ENCODE data around the gene ETV1. TPM values are rescaled to one million over a fixed set of nuclear protein-coding genes. Genes with fewer than 3 reads are reported as not detected.

ETV1 gene
- not detected in 2 replicates for total RNA-seq

DNA sequence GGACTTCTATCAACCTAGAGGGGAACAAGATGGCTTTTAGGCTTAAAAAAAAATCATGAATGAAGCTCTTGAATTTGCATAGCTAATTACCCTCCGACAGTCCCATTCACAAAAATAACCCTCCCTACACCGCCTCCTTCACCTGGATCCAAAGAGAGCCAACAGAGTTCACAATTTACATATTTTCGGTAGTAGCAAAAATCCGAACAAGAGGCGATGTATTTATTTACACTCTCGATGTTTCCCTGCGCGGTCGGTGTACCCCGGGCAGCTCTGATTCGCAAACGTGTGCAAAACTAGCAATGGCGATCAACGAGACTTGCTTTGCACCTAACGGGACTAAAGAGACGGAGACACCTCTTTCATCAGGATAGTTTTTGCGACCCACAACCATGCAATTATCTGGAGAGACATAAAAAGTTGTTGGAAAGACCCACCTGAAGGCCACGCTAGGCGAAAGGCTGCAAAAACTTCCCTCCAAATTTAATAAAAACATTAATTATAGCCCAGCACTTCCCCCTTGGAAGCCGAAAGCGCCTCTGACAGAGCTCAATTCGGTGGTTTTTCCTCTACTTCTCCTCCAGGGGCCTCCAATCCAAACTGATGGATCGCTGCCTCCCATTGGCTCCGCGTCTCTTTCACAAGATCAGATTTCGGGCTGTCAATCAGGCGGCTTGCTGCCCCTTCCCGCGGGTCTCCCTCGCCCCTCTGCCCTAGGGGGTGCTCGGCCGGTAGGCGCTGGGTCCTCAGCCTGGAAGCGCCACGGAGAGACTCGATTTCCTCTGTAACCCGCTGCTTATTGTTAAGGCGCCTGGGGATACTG lies at the start of gene ETV1:
ETV1 (minus strand) TSS at position 541 of the 823 bp plus-strand sequence. CDS start 614 bp downstream, outside the sequence.
- DNase-seq (no peak), ATAC-seq (ENCODE audit: low read depth) (no peak)
- Mint-ChIP-seq H3K9me3 (no peaks in the 10 kb centered on the region), H3K4me1 (no peaks in the 10 kb centered on the region), H3K27me3 (peaks cover 2% of the 10 kb centered on the region), H3K4me3 (no peak within 1 kb of the TSS), H3K36me3 (ENCODE audit: low read depth) (no peaks in the 10 kb centered on the region), H3K27ac (no peak within 1 kb of the TSS)
- intact Hi-C loops (cut with micrococcal nuclease), result no loop called here
- ChIA-PET POLR2A (no interaction called here), CTCF (no interaction called here)
- TF ChIP-seq, protein P1, sequence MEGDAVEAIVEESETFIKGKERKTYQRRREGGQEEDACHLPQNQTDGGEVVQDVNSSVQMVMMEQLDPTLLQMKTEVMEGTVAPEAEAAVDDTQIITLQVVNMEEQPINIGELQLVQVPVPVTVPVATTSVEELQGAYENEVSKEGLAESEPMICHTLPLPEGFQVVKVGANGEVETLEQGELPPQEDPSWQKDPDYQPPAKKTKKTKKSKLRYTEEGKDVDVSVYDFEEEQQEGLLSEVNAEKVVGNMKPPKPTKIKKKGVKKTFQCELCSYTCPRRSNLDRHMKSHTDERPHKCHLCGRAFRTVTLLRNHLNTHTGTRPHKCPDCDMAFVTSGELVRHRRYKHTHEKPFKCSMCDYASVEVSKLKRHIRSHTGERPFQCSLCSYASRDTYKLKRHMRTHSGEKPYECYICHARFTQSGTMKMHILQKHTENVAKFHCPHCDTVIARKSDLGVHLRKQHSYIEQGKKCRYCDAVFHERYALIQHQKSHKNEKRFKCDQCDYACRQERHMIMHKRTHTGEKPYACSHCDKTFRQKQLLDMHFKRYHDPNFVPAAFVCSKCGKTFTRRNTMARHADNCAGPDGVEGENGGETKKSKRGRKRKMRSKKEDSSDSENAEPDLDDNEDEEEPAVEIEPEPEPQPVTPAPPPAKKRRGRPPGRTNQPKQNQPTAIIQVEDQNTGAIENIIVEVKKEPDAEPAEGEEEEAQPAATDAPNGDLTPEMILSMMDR (IDR thresholded peaks at IDR 0.05), result no peak

DNA sequence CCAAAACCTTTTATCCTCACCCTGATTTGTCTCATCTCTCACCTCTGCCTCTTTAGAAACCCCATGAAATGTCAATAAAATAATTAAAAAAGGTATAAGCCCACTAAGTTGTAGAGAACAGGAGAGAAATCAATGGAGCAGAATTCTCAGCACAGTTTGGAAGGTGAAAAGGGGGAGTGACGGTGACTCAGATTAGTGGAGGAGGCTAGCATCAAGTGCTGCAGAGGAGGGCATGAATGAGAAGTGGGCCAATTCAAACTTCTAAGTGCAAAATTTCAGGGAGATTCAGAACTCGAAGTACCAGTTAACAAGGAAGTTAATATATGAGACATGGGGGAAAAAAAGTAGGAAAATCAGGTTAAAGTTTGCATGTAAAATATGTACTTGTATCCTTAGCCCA lies 34.9 kb upstream of the ETV1 start:
- Mint-ChIP-seq H3K36me3 (ENCODE audit: low read depth) (no peaks in the 10 kb centered on the region), H3K4me3 (no peak overlapping the region), H3K4me1 (no peaks in the 10 kb centered on the region), H3K27ac (no peak overlapping the region), H3K27me3 (no peaks in the 10 kb centered on the region), H3K9me3 (no peaks in the 10 kb centered on the region)
- no peak for ATAC-seq (ENCODE audit: low read depth)
- DNase-seq, result no peak
- ChIA-PET POLR2A (no interaction called here), CTCF (no interaction called here)
- TF ChIP-seq, protein P1 (IDR thresholded peaks at IDR 0.05), result no peak
- intact Hi-C loops (cut with micrococcal nuclease), result no loop called here

GRCh38 chr7:14023838-14024237 lies 34.4 kb upstream of the ETV1 start:
- ChIA-PET POLR2A (no interaction called here), CTCF (no interaction called here)
- H3K4me1 Mint-ChIP-seq, result no peaks in the 10 kb centered on the region
- no peaks in the 10 kb centered on the region for H3K9me3 Mint-ChIP-seq
- H3K27me3 Mint-ChIP-seq, result no peaks in the 10 kb centered on the region
- no peak overlapping the region for H3K4me3 Mint-ChIP-seq
- DNase-seq (no peak), ATAC-seq (ENCODE audit: low read depth) (no peak)
- intact Hi-C loops (cut with micrococcal nuclease), result no loop called here
- H3K27ac Mint-ChIP-seq, result no peak overlapping the region
- H3K36me3 Mint-ChIP-seq (ENCODE audit: low read depth), result no peaks in the 10 kb centered on the region
- TF ChIP-seq, protein P1 (IDR thresholded peaks at IDR 0.05), result no peak

DNA sequence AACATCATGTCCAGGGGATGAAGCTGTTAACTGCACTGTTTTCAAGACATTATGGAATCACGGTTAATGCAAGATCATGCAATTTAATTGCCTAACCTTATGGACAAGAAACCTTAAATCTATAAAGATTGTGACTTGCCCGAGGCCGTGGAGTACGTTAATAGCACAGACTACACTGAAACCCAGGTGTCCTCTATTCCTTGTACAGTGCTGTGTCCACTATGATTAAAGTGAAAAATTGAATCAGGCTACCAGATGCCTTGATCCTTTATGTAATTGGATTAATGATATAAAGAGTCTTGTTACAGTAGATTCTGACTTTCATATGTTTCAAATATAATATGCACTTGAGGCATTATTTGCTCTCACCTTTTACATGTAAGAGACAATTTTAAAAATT lies 33.9 kb upstream of the ETV1 start:
- CTCF ChIA-PET, result no interaction called here
- POLR2A ChIA-PET, result no interaction called here

DNA sequence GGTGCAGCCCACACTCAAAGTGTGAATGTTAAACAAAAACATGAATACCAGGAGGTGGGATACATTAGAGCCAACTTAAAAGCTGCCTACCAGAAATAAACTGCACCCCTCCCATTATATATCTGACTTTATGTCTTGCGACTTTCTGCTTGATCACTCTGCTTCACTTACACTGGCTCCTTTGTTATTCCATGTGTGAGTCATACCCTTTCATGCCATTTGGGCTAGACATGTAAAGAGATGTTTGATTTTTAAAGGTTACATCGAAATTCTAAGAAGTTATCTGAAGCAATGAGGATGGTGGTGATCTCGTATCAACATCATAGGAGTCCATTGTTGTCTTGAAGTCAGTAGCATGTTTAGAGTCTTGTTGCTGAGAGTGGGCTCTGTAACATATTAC lies 31.6 kb upstream of the ETV1 start:
- Mint-ChIP-seq H3K27me3 (no peaks in the 10 kb centered on the region), H3K36me3 (ENCODE audit: low read depth) (no peaks in the 10 kb centered on the region), H3K4me1 (no peaks in the 10 kb centered on the region), H3K4me3 (no peak overlapping the region), H3K27ac (no peak overlapping the region), H3K9me3 (no peaks in the 10 kb centered on the region)
- ChIA-PET CTCF (no interaction called here), POLR2A (no interaction called here)
- intact Hi-C loops (cut with micrococcal nuclease), result no loop called here
- TF ChIP-seq, protein P1 (IDR thresholded peaks at IDR 0.05), result no peak
- ATAC-seq (ENCODE audit: low read depth) (no peak), DNase-seq (no peak)

More for the DNA sequence above, 33.9 kb upstream of the ETV1 start:
- TF ChIP-seq, protein P1 (IDR thresholded peaks at IDR 0.05), result no peak
- H3K4me1 Mint-ChIP-seq, result no peaks in the 10 kb centered on the region
- ATAC-seq (ENCODE audit: low read depth), result no peak
- H3K9me3 Mint-ChIP-seq, result no peaks in the 10 kb centered on the region
- no peaks in the 10 kb centered on the region for H3K36me3 Mint-ChIP-seq (ENCODE audit: low read depth)
- no peak overlapping the region for H3K4me3 Mint-ChIP-seq
- no peak overlapping the region for H3K27ac Mint-ChIP-seq
- intact Hi-C loops (cut with micrococcal nuclease), result no loop called here
- no peaks in the 10 kb centered on the region for H3K27me3 Mint-ChIP-seq
- DNase-seq, result no peak

All from activated B cell treated with CpG ODN at 0.5 μM for 24 hours (primary cell).